GM12875 (cell line): ENCODE measurements around the gene CCDC192.

Source experiments
- H3K4me3 ChIP-seq: one replicate; pipeline ENCODE4 v1.5.1; 2011; ENCODE audit warnings: low read depth, low read length, control low read depth
- CTCF ChIP-seq: IDR thresholded peaks from 2 replicates; pipeline ENCODE4 v1.5.1; 2011; ENCODE audit warnings: low read depth, mild to moderate bottlenecking, control low read depth, inconsistent platforms, low read length, moderate library complexity, borderline replicate concordance; ENCODE audit not compliant: insufficient read depth

Gene CCDC192

GRCh38 chr5:127938746-127939145 is 235.6 kb downstream of the CCDC192 start:
- no peak for TF ChIP-seq CTCF
- H3K4me3 ChIP-seq = no peak overlapping the region

- H3K4me3 ChIP-seq = no peak overlapping the region
- TF ChIP-seq CTCF = no peak
These were observed 237.7 kb downstream of the CCDC192 start for GRCh38 chr5:127940854-127941253.

GRCh38 chr5:127941646-127942045 is 238.5 kb downstream of the CCDC192 start:
- no peak overlapping the region for H3K4me3 ChIP-seq
- TF ChIP-seq CTCF = no peak

GRCh38 chr5:127942246-127943060 is 239.3 kb downstream of the CCDC192 start:
- no peak for TF ChIP-seq CTCF
- no peak overlapping the region for H3K4me3 ChIP-seq

GRCh38 chr5:127943061-127943371 is 239.8 kb downstream of the CCDC192 start:
- H3K4me3 ChIP-seq = no peak overlapping the region
- no peak for TF ChIP-seq CTCF

GRCh38 chr5:127944125-127944524 is 240.9 kb downstream of the CCDC192 start:
- no peak for TF ChIP-seq CTCF
- H3K4me3 ChIP-seq = no peak overlapping the region

- TF ChIP-seq CTCF = no peak
- no peak overlapping the region for H3K4me3 ChIP-seq
These were observed 244.8 kb downstream of the CCDC192 start for GRCh38 chr5:127947941-127948340.
